Vagina (tissue), 2 donors: ENCODE results near the gene RPL13A. TPM values are rescaled to one million over a fixed set of nuclear protein-coding genes. Genes with fewer than 3 reads are reported as not detected.

Experiments
- DNase-seq, 2 donors: peaks; one replicate each; pipeline ENCODE4 v3.0.0-alpha.2; 2017; ENCODE audit errors: extremely low spot score in 2 of 2
- H3K27ac ChIP-seq: fragments of 200-600 bp; sonication (generic); one replicate; pipeline ENCODE4 v1.5.1; 2019
- H3K27me3 ChIP-seq: fragments of 200-600 bp; sonication (generic); one replicate; pipeline ENCODE4 v1.5.1; 2019
- H3K36me3 ChIP-seq, 2 donors: fragments of 200-600 bp; sonication (generic); one replicate each; pipeline ENCODE4 v1.5.1; 2017 to 2019
- H3K4me1 ChIP-seq: fragments of 200-600 bp; sonication (generic); one replicate; pipeline ENCODE4 v1.5.1; 2019
- H3K4me3 ChIP-seq, 2 donors: fragments of 200-600 bp; sonication (generic); 1 replicate in 1 of 2; 2 replicates in 1 of 2; pipeline ENCODE4 v1.5.1; 2016 to 2019
- H3K9me3 ChIP-seq: fragments of 200-600 bp; sonication (generic); one replicate; pipeline ENCODE4 v1.5.1; 2019
- CTCF ChIP-seq, 3 experiments: fragments of 450-650 bp in 2 of 3; fragments of 200-600 bp in 1 of 3; sonication (generic) in 1 of 3; IDR thresholded peaks; one replicate each; pipeline ENCODE4 v1.5.1; 2017 to 2019; ENCODE audit warnings: antibody characterized with exemption in 3 of 3, mild to moderate bottlenecking in 2 of 3, moderate library complexity in 2 of 3
- POLR2A ChIP-seq, 2 donors: fragments of 450-650 bp; IDR thresholded peaks; one replicate each; pipeline ENCODE4 v1.6.1; 2017; ENCODE audit warnings: antibody characterized with exemption in 2 of 2, mild to moderate bottlenecking in 2 of 2, moderate library complexity in 2 of 2
- POLR2AphosphoS5 ChIP-seq, 2 donors: sonication (generic); formaldehyde crosslinking; IDR thresholded peaks; one replicate each; pipeline ENCODE4 v1.9.0; 2017; ENCODE audit warnings: antibody characterized with exemption in 2 of 2, mild to moderate bottlenecking in 2 of 2, low read depth in 1 of 2; ENCODE audit not compliant: insufficient read depth in 1 of 2
- intact Hi-C: fragments of 100-400 bp; cut with DNase I; formaldehyde crosslinking; loops from one replicate; pipeline ENCODE4 v1.15.1; 2023
- total RNA-seq: library from RNA; depleted of rRNA; stranded (reverse); fragments of >200 nt; gene quantifications from one replicate; pipeline ENCODE4 v1.2.3, GENCODE V29; 2016

The RPL13A gene
- total RNA-seq, 1 donor from 2014 or later = 3,900 TPM

GRCh38 chr19:49520705-49521319 lies 33.4 kb downstream of the RPL13A start:
- peaks cover 5% of the 10 kb centered on the region for H3K4me1 ChIP-seq
- TF ChIP-seq CTCF (IDR thresholded peaks at IDR 0.05) (no peak), POLR2AphosphoS5 (IDR thresholded peaks at IDR 0.05; ENCODE audit: insufficient read depth in 1 of 2, low read depth in 1 of 2) (no peak), POLR2A (IDR thresholded peaks at IDR 0.05) (no peak)
- intact Hi-C loops = no loop called here
- no peak overlapping the region for H3K4me3 ChIP-seq
- peaks cover 5% of the 10 kb centered on the region in 2 donors for H3K36me3 ChIP-seq
- H3K9me3 ChIP-seq = no peaks in the 10 kb centered on the region
- no peak for DNase-seq
- H3K27me3 ChIP-seq = no peaks in the 10 kb centered on the region
- no peak overlapping the region for H3K27ac ChIP-seq

GRCh38 chr19:49524812-49525455 lies 37.5 kb downstream of the RPL13A start:
- H3K9me3 ChIP-seq = no peaks in the 10 kb centered on the region
- TF ChIP-seq POLR2A (IDR thresholded peaks at IDR 0.05) (no peak), POLR2AphosphoS5 (IDR thresholded peaks at IDR 0.05; ENCODE audit: insufficient read depth in 1 of 2, low read depth in 1 of 2) (no peak), CTCF (IDR thresholded peaks at IDR 0.05) (no peak)
- no peak overlapping the region for H3K27ac ChIP-seq
- no peak overlapping the region for H3K4me3 ChIP-seq
- H3K36me3 ChIP-seq = no peaks in the 10 kb centered on the region
- H3K4me1 ChIP-seq = peaks cover 6% of the 10 kb centered on the region
- intact Hi-C loops = no loop called here
- DNase-seq = no peak
- no peaks in the 10 kb centered on the region for H3K27me3 ChIP-seq

- Histone ChIP-seq H3K4me1 (peaks cover 11% of the 10 kb centered on the region), H3K4me3 (peak overlapping the region; percentile 55 to 60), H3K36me3 (no peaks in the 10 kb centered on the region), H3K27ac (peak overlapping the region; percentile 72), H3K9me3 (no peaks in the 10 kb centered on the region), H3K27me3 (no peaks in the 10 kb centered on the region)
- DNase-seq = peak in 1 of 2 donors; percentile 87
- intact Hi-C loops = no loop called here
- TF ChIP-seq POLR2A (IDR thresholded peaks at IDR 0.05) = no peak
- no peak for TF ChIP-seq POLR2AphosphoS5 (IDR thresholded peaks at IDR 0.05; ENCODE audit: insufficient read depth in 1 of 2, low read depth in 1 of 2)
- no peak for TF ChIP-seq CTCF (IDR thresholded peaks at IDR 0.05)
These were observed 40.9 kb downstream of the RPL13A start for GRCh38 chr19:49528211-49528771.

GRCh38 chr19:49530708-49531107 lies 43.3 kb downstream of the RPL13A start:
- TF ChIP-seq POLR2AphosphoS5 (IDR thresholded peaks at IDR 0.05; ENCODE audit: insufficient read depth in 1 of 2, low read depth in 1 of 2) = no peak
- TF ChIP-seq POLR2A (IDR thresholded peaks at IDR 0.05) = no peak
- TF ChIP-seq CTCF (IDR thresholded peaks at IDR 0.05) = no peak
- Histone ChIP-seq H3K27ac (no peak overlapping the region), H3K36me3 (no peaks in the 10 kb centered on the region), H3K4me1 (peaks cover 26% of the 10 kb centered on the region), H3K27me3 (no peaks in the 10 kb centered on the region), H3K4me3 (no peak overlapping the region), H3K9me3 (no peaks in the 10 kb centered on the region)
- intact Hi-C loops = no loop called here
- no peak for DNase-seq
